PC-3 (cell line): Measurements from ENCODE around the gene TLDC2. TPM values are rescaled to one million over a fixed set of nuclear protein-coding genes. Genes with fewer than 3 reads are reported as not detected.

Experiments used
- ATAC-seq: fragments of 200-7000 bp; cut with Tn5 transposase; 2 replicates; pipeline ENCODE4 v1.9.1; 2020; ENCODE audit warnings: mild to moderate bottlenecking, moderate library complexity
- BruUV-seq: library from RNA; stranded (reverse); fragments of 400-500 nt; replicated peaks from 2 replicates; lab custom pipeline; 2021; lab: Mats Ljungman, UMichigan
- CTCF ChIA-PET: fragments of 300-600 bp; sonication (Branson Sonifier 250); formaldehyde crosslinking; loops from one replicate; lab custom pipeline; 2022; ENCODE audit warnings: antibody characterized with exemption; lab: Charles Lee
- POLR2A ChIA-PET: fragments of 300-600 bp; sonication (Branson Sonifier 250); formaldehyde crosslinking; loops from one replicate; lab custom pipeline; 2022; ENCODE audit warnings: antibody characterized with exemption; ENCODE audit not compliant: unreplicated experiment; lab: Charles Lee
- DNase-seq: peaks from one replicate; pipeline ENCODE4 v3.0.0-alpha.2; 2015
- H2AFZ ChIP-seq: fragments of 300-600 bp; sonication (generic); 2 replicates; pipeline ENCODE4 v1.6.0; 2016; ENCODE audit warnings: antibody characterized with exemption, low read length
- H3F3A ChIP-seq: fragments of 300-600 bp; sonication (generic); one replicate; pipeline ENCODE4 v1.6.0; 2017; ENCODE audit warnings: antibody characterized with exemption, low read length, control low read depth, mild to moderate bottlenecking; ENCODE audit not compliant: unreplicated experiment
- H3K27ac ChIP-seq: fragments of 300-600 bp; sonication (generic); 2 replicates; pipeline ENCODE4 v1.5.1; 2016; ENCODE audit warnings: mild to moderate bottlenecking, low read length
- H3K27me3 ChIP-seq: fragments of 300-600 bp; sonication (generic); 2 replicates; pipeline ENCODE4 v1.6.1; 2016; ENCODE audit warnings: low read length, mixed read lengths
- H3K36me3 ChIP-seq: fragments of 300-600 bp; sonication (generic); 2 replicates; pipeline ENCODE4 v1.6.1; 2016; ENCODE audit warnings: low read depth, mixed run types, low read length, mixed read lengths
- H3K4me1 ChIP-seq: fragments of 300-600 bp; sonication (generic); 2 replicates; pipeline ENCODE4 v1.5.1; 2016; ENCODE audit warnings: low read length; ENCODE audit not compliant: insufficient read depth
- H3K4me2 ChIP-seq: fragments of 300-600 bp; sonication (generic); 2 replicates; pipeline ENCODE4 v1.6.0; 2016; ENCODE audit warnings: low read length
- H3K4me3 ChIP-seq: fragments of 300-600 bp; sonication (generic); 2 replicates; pipeline ENCODE4 v1.5.1; 2016; ENCODE audit warnings: mild to moderate bottlenecking, low read length, mixed read lengths
- H3K79me2 ChIP-seq: fragments of 300-600 bp; sonication (generic); 2 replicates; pipeline ENCODE4 v1.6.1; 2017; ENCODE audit warnings: low read length, mixed read lengths
- H3K9ac ChIP-seq: fragments of 300-600 bp; sonication (generic); 2 replicates; pipeline ENCODE4 v1.6.0; 2016; ENCODE audit warnings: mild to moderate bottlenecking, low read length
- H3K9me2 ChIP-seq: fragments of 300-600 bp; sonication (generic); replicated peaks from 2 replicates; pipeline ENCODE4 v1.6.1; 2016; ENCODE audit warnings: mixed run types, low read length, mixed read lengths
- H3K9me3 ChIP-seq: fragments of 300-600 bp; sonication (generic); 2 replicates; pipeline ENCODE4 v1.6.1; 2016; ENCODE audit warnings: low read length, mixed read lengths
- H4K20me1 ChIP-seq: fragments of 300-600 bp; sonication (generic); 2 replicates; pipeline ENCODE4 v1.6.1; 2016; ENCODE audit warnings: low read length, mixed read lengths
- EZH2 ChIP-seq: fragments of 300-600 bp; sonication (generic); IDR thresholded peaks from one replicate; pipeline ENCODE4 v1.6.1; 2017; ENCODE audit warnings: antibody characterized with exemption, mild to moderate bottlenecking, low read length; ENCODE audit not compliant: unreplicated experiment
- EZH2phosphoT487 ChIP-seq: fragments of 300-600 bp; sonication (generic); IDR thresholded peaks from 2 replicates; pipeline ENCODE4 v1.6.1; 2018; ENCODE audit warnings: mild to moderate bottlenecking, antibody characterized with exemption, low read length, borderline replicate concordance
- intact Hi-C: fragments of 100-400 bp; cut with micrococcal nuclease; formaldehyde crosslinking; loops from 2 replicates; pipeline ENCODE4 v1.9.0; 2023
- total RNA-seq: library from RNA; depleted of rRNA; stranded (reverse); fragments of >200 nt; gene quantifications from 2 replicates; pipeline ENCODE4 v1.2.3, GENCODE V29; 2014
- TF ChIP-seq, protein P1 (sequence below): fragments of 300-600 bp; sonication (generic); conservative IDR thresholded peaks from 2 replicates; pipeline ENCODE4 v1.5.1; 2017; ENCODE audit warnings: antibody characterized with exemption, low read depth, mild to moderate bottlenecking, low read length

TLDC2 gene
- total RNA-seq, 1 experiment from 2014 or later = not detected

DNA sequence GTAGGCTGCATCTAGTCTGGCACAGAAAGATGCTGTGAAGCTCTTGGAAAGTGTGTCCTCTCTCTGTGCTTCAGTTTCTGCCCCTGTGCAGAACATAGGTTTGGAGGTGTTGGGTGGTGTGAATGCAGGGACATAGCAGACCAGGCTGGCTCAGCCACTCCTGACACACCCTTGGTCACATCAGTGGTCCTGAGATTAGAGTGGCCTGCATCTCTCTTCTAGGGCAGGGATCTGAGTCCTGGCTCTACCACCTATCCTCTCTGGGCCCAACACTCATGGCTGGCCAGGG, 10.1 kb upstream of the TLDC2 start:
- ATAC-seq = no peak
- H3K27me3 ChIP-seq = no peaks in the 10 kb centered on the region
- no peaks in the 10 kb centered on the region for H3K36me3 ChIP-seq
- POLR2A ChIA-PET = no interaction called here
- no peaks in the 10 kb centered on the region for H4K20me1 ChIP-seq
- peaks cover 16% of the 10 kb centered on the region for H3K79me2 ChIP-seq
- H3K9me2 ChIP-seq = no peaks in the 10 kb centered on the region
- no peak overlapping the region for H3K4me2 ChIP-seq
- BruUV-seq = no TSS peak
- no peak overlapping the region for H3K4me3 ChIP-seq
- H3K4me1 ChIP-seq = peaks cover 10% of the 10 kb centered on the region
- CTCF ChIA-PET = interaction anchor here (0.5 kb wide), 1 partner anchor 274 kb away, joined by 3 read pairs; no protein-coding TSS in a partner anchor
- no peak overlapping the region for H2AFZ ChIP-seq
- no peaks in the 10 kb centered on the region for H3K9me3 ChIP-seq
- no peak for DNase-seq
- TF ChIP-seq, protein P1, sequence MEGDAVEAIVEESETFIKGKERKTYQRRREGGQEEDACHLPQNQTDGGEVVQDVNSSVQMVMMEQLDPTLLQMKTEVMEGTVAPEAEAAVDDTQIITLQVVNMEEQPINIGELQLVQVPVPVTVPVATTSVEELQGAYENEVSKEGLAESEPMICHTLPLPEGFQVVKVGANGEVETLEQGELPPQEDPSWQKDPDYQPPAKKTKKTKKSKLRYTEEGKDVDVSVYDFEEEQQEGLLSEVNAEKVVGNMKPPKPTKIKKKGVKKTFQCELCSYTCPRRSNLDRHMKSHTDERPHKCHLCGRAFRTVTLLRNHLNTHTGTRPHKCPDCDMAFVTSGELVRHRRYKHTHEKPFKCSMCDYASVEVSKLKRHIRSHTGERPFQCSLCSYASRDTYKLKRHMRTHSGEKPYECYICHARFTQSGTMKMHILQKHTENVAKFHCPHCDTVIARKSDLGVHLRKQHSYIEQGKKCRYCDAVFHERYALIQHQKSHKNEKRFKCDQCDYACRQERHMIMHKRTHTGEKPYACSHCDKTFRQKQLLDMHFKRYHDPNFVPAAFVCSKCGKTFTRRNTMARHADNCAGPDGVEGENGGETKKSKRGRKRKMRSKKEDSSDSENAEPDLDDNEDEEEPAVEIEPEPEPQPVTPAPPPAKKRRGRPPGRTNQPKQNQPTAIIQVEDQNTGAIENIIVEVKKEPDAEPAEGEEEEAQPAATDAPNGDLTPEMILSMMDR = no peak
- TF ChIP-seq EZH2phosphoT487 = no peak
- no peak for TF ChIP-seq EZH2
- intact Hi-C loops = loop anchor here (10.0 kb wide), 1 partner anchor 261 kb away; the partner anchor contains the start of gene RAB5IF
- no peak overlapping the region for H3K9ac ChIP-seq
- no peaks in the 10 kb centered on the region for H3F3A ChIP-seq
- H3K27ac ChIP-seq = no peak overlapping the region

DNA sequence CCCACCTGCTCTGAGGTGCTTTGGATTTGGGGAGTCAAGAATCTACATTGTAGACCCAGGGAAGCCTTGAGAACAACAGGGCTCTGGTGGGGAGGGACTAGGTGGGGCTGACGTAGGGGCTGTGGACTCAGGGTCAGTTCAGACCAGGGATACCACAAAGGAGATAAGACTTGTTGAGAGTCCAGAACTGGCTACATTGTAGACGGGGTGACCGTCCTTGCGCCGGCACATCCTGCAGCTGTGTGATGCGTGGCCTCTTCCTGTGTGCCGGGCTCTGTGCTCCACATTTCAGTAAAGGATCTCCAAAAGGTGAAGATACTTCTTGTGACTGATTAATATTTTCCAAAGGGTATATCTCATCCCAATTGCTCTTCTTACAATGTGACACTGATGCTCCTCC, 9.8 kb upstream of the TLDC2 start:
- H3K9me3 ChIP-seq = no peaks in the 10 kb centered on the region
- H3K9me2 ChIP-seq = no peaks in the 10 kb centered on the region
- H4K20me1 ChIP-seq = no peaks in the 10 kb centered on the region
- TF ChIP-seq, protein P1 = no peak
- TF ChIP-seq EZH2 = no peak
- no peak for TF ChIP-seq EZH2phosphoT487
- ChIA-PET POLR2A (no interaction called here), CTCF (interaction anchor here (0.5 kb wide), 1 partner anchor 274 kb away, joined by 3 read pairs; no protein-coding TSS in a partner anchor)
- intact Hi-C loops = loop anchor here (10.0 kb wide), 1 partner anchor 261 kb away; the partner anchor contains the start of gene RAB5IF
- no peak overlapping the region for H3K27ac ChIP-seq
- no peak overlapping the region for H3K9ac ChIP-seq
- no peak overlapping the region for H2AFZ ChIP-seq
- no peaks in the 10 kb centered on the region for H3K36me3 ChIP-seq
- no peak overlapping the region for H3K4me2 ChIP-seq
- no peaks in the 10 kb centered on the region for H3K27me3 ChIP-seq
- DNase-seq (no peak), ATAC-seq (no peak)
- no peak overlapping the region for H3K4me3 ChIP-seq
- no peaks in the 10 kb centered on the region for H3F3A ChIP-seq
- peaks cover 7% of the 10 kb centered on the region for H3K4me1 ChIP-seq
- H3K79me2 ChIP-seq = peaks cover 13% of the 10 kb centered on the region
- BruUV-seq = no TSS peak

DNA sequence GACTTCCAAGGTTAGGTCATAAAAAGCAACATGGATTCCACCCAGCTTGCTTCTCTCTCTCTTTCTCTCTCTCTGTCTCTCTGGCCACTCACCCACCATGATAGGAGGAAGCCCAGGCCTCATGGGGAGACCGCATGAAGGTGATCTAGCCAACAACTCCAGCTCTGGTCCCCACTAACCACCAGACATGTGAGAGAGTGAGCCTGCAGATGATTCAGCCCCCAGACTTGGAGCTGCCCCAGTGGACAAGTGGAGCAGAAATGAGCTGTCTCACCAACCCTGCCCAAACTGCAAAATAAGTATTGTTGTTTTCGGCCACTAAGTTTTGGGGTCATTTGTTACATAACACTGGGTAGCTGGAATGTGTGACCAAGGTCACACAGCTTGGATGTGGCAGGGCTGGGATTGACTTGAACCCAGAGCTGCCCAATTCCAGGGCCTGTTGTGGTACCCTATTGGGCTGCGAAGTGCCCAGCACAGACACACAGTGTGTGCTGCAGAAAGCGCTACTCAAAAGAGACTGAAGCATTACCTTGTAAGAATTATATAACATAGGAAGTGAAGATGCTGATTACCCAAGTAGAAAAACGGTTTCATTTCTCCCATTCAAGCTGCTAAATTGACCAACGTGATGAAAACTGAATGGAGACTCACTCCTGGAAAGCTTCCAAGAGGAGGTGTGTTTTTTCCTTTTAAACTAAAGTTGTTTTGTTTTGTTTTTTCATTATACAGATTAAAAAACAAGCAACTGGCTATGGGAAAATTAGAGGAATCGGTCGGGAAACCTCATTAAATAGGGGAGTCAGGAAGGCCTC, 9.1 kb upstream of the TLDC2 start:
- H3K27ac ChIP-seq = no peak overlapping the region
- no peaks in the 10 kb centered on the region for H4K20me1 ChIP-seq
- H2AFZ ChIP-seq = no peak overlapping the region
- no peaks in the 10 kb centered on the region for H3K27me3 ChIP-seq
- DNase-seq (no peak), ATAC-seq (no peak)
- no peaks in the 10 kb centered on the region; the same call in 1 of the 2 replicates for H3K4me1 ChIP-seq
- H3K4me3 ChIP-seq = no peak overlapping the region
- intact Hi-C loops = loop anchor here (10.0 kb wide), 1 partner anchor 262 kb away; the partner anchor contains the start of gene RAB5IF
- H3K9ac ChIP-seq = no peak overlapping the region
- no peaks in the 10 kb centered on the region for H3K9me2 ChIP-seq
- ChIA-PET POLR2A (no interaction called here), CTCF (no interaction called here)
- no peaks in the 10 kb centered on the region for H3K36me3 ChIP-seq
- no peaks in the 10 kb centered on the region for H3F3A ChIP-seq
- no peaks in the 10 kb centered on the region for H3K9me3 ChIP-seq
- BruUV-seq = no TSS peak
- H3K4me2 ChIP-seq = no peak overlapping the region
- TF ChIP-seq, protein P1 = no peak
- TF ChIP-seq EZH2phosphoT487 (no peak), EZH2 (no peak)
- H3K79me2 ChIP-seq = peaks cover 6% of the 10 kb centered on the region
